ENCODE measurements around the gene DAND5. TPM values are rescaled to one million over a fixed set of nuclear protein-coding genes. Genes with fewer than 3 reads are reported as not detected.

Gene DAND5
- total and polyA plus RNA-seq, 2 donors (not counting 1 experiment from before 2014, with no cell fraction given): not detected

- 98% methylated on average over 4 of the region's 4 CpGs for WGBS (ENCODE audit: insufficient coverage)
- Histone ChIP-seq H2AFZ (ENCODE audit: insufficient read depth, low read depth, low read length, poor library complexity, severe bottlenecking) (no peak overlapping the region), H3K27ac (ENCODE audit: low read length in 2 of 2) (no peak overlapping the region), H3K9me3 (ENCODE audit: control extremely low read depth in 1 of 3, control insufficient read depth in 2 of 3, insufficient read depth in 1 of 3, low read length in 2 of 3) (peaks cover 0 to 2% (median 0%) of the 10 kb centered on the region in 3 donors), H3K36me3 (replicated peaks in 1 of 2; ENCODE audit: control extremely low read depth in 1 of 2, control insufficient read depth in 1 of 2, extremely low read depth in 1 of 2, insufficient read depth in 2 of 2, low read length in 1 of 2) (no peaks in the 10 kb centered on the region), H3K79me2 (ENCODE audit: control insufficient read depth, insufficient read depth, low read length) (no peaks in the 10 kb centered on the region), H3K9ac (ENCODE audit: low read length) (no peak overlapping the region), H4K20me1 (ENCODE audit: control insufficient read depth, insufficient read depth, low read length, poor library complexity, severe bottlenecking) (no peaks in the 10 kb centered on the region), H3K4me3 (ENCODE audit: control extremely low read depth in 1 of 5, extremely low read depth in 1 of 5, insufficient read depth in 1 of 5, low read depth in 2 of 5, low read length in 4 of 5) (no peak overlapping the region), H3K4me2 (replicated peaks; ENCODE audit: low read depth, low read length, poor library complexity, severe bottlenecking) (no peak overlapping the region), H3K27me3 (replicated peaks in 1 of 4; ENCODE audit: control extremely low read depth in 1 of 4, control insufficient read depth in 3 of 4, insufficient read depth in 4 of 4, low read length in 3 of 4) (peaks cover 0 to 20% (median 10%) of the 10 kb centered on the region in 4 experiments), H3K4me1 (ENCODE audit: control insufficient read depth in 2 of 2, insufficient read depth in 2 of 2, low read length in 2 of 2) (peaks cover 0 to 3% of the 10 kb centered on the region in 2 donors)
- Mint-ChIP-seq H3K9me3 (ENCODE audit: insufficient read depth) (no peaks in the 10 kb centered on the region), H3K4me1 (no peaks in the 10 kb centered on the region), H3K27ac (no peak overlapping the region), H3K27me3 (peaks cover 34% of the 10 kb centered on the region), H3K4me3 (no peak overlapping the region)
- ATAC-seq (ENCODE audit: low read depth): no peak
- CTCF ChIA-PET: interaction anchor here (1.1 to 2.9 kb wide), 3 partner anchors 29 to 88 kb away, joined by 3 to 12 read pairs (median 4); no protein-coding TSS in a partner anchor
- POLR2A ChIA-PET: no interaction called here
- no peak for TF ChIP-seq EZH2 (IDR thresholded peaks at IDR 0.05; ENCODE audit: borderline replicate concordance, insufficient read depth, low read depth, low read length, poor library complexity, severe bottlenecking)
- TF ChIP-seq, protein P1, sequence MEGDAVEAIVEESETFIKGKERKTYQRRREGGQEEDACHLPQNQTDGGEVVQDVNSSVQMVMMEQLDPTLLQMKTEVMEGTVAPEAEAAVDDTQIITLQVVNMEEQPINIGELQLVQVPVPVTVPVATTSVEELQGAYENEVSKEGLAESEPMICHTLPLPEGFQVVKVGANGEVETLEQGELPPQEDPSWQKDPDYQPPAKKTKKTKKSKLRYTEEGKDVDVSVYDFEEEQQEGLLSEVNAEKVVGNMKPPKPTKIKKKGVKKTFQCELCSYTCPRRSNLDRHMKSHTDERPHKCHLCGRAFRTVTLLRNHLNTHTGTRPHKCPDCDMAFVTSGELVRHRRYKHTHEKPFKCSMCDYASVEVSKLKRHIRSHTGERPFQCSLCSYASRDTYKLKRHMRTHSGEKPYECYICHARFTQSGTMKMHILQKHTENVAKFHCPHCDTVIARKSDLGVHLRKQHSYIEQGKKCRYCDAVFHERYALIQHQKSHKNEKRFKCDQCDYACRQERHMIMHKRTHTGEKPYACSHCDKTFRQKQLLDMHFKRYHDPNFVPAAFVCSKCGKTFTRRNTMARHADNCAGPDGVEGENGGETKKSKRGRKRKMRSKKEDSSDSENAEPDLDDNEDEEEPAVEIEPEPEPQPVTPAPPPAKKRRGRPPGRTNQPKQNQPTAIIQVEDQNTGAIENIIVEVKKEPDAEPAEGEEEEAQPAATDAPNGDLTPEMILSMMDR (IDR thresholded peaks at IDR 0.05): no peak
- no peak for DNase-seq
- intact Hi-C loops (cut with micrococcal nuclease): no loop called here
Observed at GRCh38 chr19:13005253-13005652, 35.9 kb downstream of the DAND5 start.

GRCh38 chr19:13005861-13006370 lies 36.5 kb downstream of the DAND5 start:
- ChIA-PET CTCF (interaction anchor here (1.1 to 2.9 kb wide), 4 partner anchors 29 to 88 kb away, joined by 3 to 12 read pairs (median 4); no protein-coding TSS in a partner anchor), POLR2A (no interaction called here)
- Histone ChIP-seq H3K27me3 (replicated peaks in 1 of 4; ENCODE audit: control extremely low read depth in 1 of 4, control insufficient read depth in 3 of 4, insufficient read depth in 4 of 4, low read length in 3 of 4) (peaks cover 0 to 26% (median 13%) of the 10 kb centered on the region in 4 experiments), H3K79me2 (ENCODE audit: control insufficient read depth, insufficient read depth, low read length) (no peaks in the 10 kb centered on the region), H4K20me1 (ENCODE audit: control insufficient read depth, insufficient read depth, low read length, poor library complexity, severe bottlenecking) (no peaks in the 10 kb centered on the region), H3K4me3 (ENCODE audit: control extremely low read depth in 1 of 5, extremely low read depth in 1 of 5, insufficient read depth in 1 of 5, low read depth in 2 of 5, low read length in 4 of 5) (no peak overlapping the region), H3K9me3 (ENCODE audit: control extremely low read depth in 1 of 3, control insufficient read depth in 2 of 3, insufficient read depth in 1 of 3, low read length in 2 of 3) (peaks cover 0 to 7% (median 0%) of the 10 kb centered on the region in 3 donors), H2AFZ (ENCODE audit: insufficient read depth, low read depth, low read length, poor library complexity, severe bottlenecking) (no peak overlapping the region), H3K4me2 (replicated peaks; ENCODE audit: low read depth, low read length, poor library complexity, severe bottlenecking) (no peak overlapping the region), H3K36me3 (replicated peaks in 1 of 2; ENCODE audit: control extremely low read depth in 1 of 2, control insufficient read depth in 1 of 2, extremely low read depth in 1 of 2, insufficient read depth in 2 of 2, low read length in 1 of 2) (no peaks in the 10 kb centered on the region), H3K4me1 (ENCODE audit: control insufficient read depth in 2 of 2, insufficient read depth in 2 of 2, low read length in 2 of 2) (peaks cover 0 to 6% of the 10 kb centered on the region in 2 donors), H3K27ac (ENCODE audit: low read length in 2 of 2) (no peak overlapping the region), H3K9ac (ENCODE audit: low read length) (no peak overlapping the region)
- Mint-ChIP-seq H3K4me3 (no peak overlapping the region), H3K27me3 (peaks cover 36% of the 10 kb centered on the region), H3K4me1 (no peaks in the 10 kb centered on the region), H3K27ac (no peak overlapping the region), H3K9me3 (ENCODE audit: insufficient read depth) (no peaks in the 10 kb centered on the region)
- WGBS (ENCODE audit: insufficient coverage): 92% methylated on average over 11 of the region's 12 CpGs
- ATAC-seq (ENCODE audit: low read depth) (no peak), DNase-seq (no peak)
- intact Hi-C loops (cut with micrococcal nuclease): no loop called here
- TF ChIP-seq, protein P1 (IDR thresholded peaks at IDR 0.05): no peak
- TF ChIP-seq EZH2 (IDR thresholded peaks at IDR 0.05; ENCODE audit: borderline replicate concordance, insufficient read depth, low read depth, low read length, poor library complexity, severe bottlenecking): no peak

Data from B cell (primary cell).